HPDE6-E6E7 (cell line): ENCODE data around the gene FAM47E.
"Not testable (repeated sequence)": the region's sequence is repeated elsewhere in the genome, so short reads cannot be mapped to it uniquely, and the experiment has no call there.

Experiments
- DNase-seq: peaks from one replicate; pipeline ENCODE4 v3.0.0; 2011; ENCODE audit warnings: missing footprints; ENCODE audit errors: extremely low spot score

FAM47E gene

GRCh38 chr4:76224171-76224570, 27.4 kb upstream of the FAM47E start:
- DNase-seq: no peak

- no peak for DNase-seq
Observed at GRCh38 chr4:76226418-76226817, 25.1 kb upstream of the FAM47E start.

- DNase-seq: no peak
Observed at GRCh38 chr4:76232681-76233080, 18.8 kb upstream of the FAM47E start.

GRCh38 chr4:76233083-76233482, 18.4 kb upstream of the FAM47E start:
- DNase-seq: no peak

GRCh38 chr4:76233529-76233928, 18.0 kb upstream of the FAM47E start:
- DNase-seq: no peak

GRCh38 chr4:76233967-76234678, 17.4 kb upstream of the FAM47E start:
- no peak for DNase-seq

GRCh38 chr4:76234679-76235044, 16.9 kb upstream of the FAM47E start:
- no peak for DNase-seq

GRCh38 chr4:76235407-76235806, 16.1 kb upstream of the FAM47E start:
- no peak for DNase-seq

GRCh38 chr4:76235915-76236314, 15.6 kb upstream of the FAM47E start:
- peak; percentile 60 for DNase-seq

GRCh38 chr4:76238236-76238635, 13.3 kb upstream of the FAM47E start:
- no peak for DNase-seq

- no peak for DNase-seq
Observed at GRCh38 chr4:76238701-76239100, 12.8 kb upstream of the FAM47E start.

GRCh38 chr4:76240236-76240635, 11.3 kb upstream of the FAM47E start:
- no peak for DNase-seq

- DNase-seq: not testable (repeated sequence)
Observed at GRCh38 chr4:76243877-76244276, 7.6 kb upstream of the FAM47E start.

- no peak for DNase-seq
Observed at GRCh38 chr4:76246025-76246424, 5.5 kb upstream of the FAM47E start.

GRCh38 chr4:76246852-76247251, 4.7 kb upstream of the FAM47E start:
- no peak for DNase-seq

- no peak for DNase-seq
Observed at GRCh38 chr4:76250962-76251361, 559 bp upstream of the FAM47E start.

- DNase-seq: no peak
Observed at GRCh38 chr4:76252271-76252653, 741 bp downstream of the FAM47E start.

- DNase-seq: no peak
Observed at GRCh38 chr4:76253511-76253910, 2.0 kb downstream of the FAM47E start.

- no peak for DNase-seq
Observed at GRCh38 chr4:76256032-76256431, 4.5 kb downstream of the FAM47E start.

GRCh38 chr4:76256968-76257367, 5.4 kb downstream of the FAM47E start:
- DNase-seq: no peak

GRCh38 chr4:76257824-76258223, 6.3 kb downstream of the FAM47E start:
- no peak for DNase-seq

- no peak for DNase-seq
Observed at GRCh38 chr4:76260571-76260970, 9.1 kb downstream of the FAM47E start.

- no peak for DNase-seq
Observed at GRCh38 chr4:76265631-76266218, 14.2 kb downstream of the FAM47E start.

GRCh38 chr4:76266627-76267026, 15.1 kb downstream of the FAM47E start:
- DNase-seq: no peak
